ENCODE data around the gene PHC3. TPM values are rescaled to one million over a fixed set of nuclear protein-coding genes. Genes with fewer than 3 reads are reported as not detected.
A peak's percentile ranks its signal among the peaks of the same experiment; 100 is the strongest.

PHC3 gene
- total and polyA plus RNA-seq, 2 of the 13 experiments (the other 11 are each of a cell fraction or from before 2014, with no cell fraction given): 24.1 to 49.0 TPM

GRCh38 chr3:170226426-170226960 lies 45.0 kb upstream of the PHC3 start:
- Histone ChIP-seq H2AFZ (ENCODE audit: low read length) (no peak overlapping the region), H4K20me1 (ENCODE audit: insufficient read depth, low read length) (no peaks in the 10 kb centered on the region), H3K36me3 (replicated peaks in 1 of 2; ENCODE audit: control insufficient read depth in 1 of 2, insufficient read depth in 2 of 2, low read length in 2 of 2) (no peaks in the 10 kb centered on the region), H3K27me3 (ENCODE audit: control insufficient read depth in 1 of 2, insufficient read depth in 2 of 2, low read length in 2 of 2) (no peaks in the 10 kb centered on the region; a peak in 1 of 5 replicates), H3K4me1 (ENCODE audit: insufficient read depth, low read length) (peaks cover 45% of the 10 kb centered on the region), H3K79me2 (ENCODE audit: insufficient read depth, low read length) (peaks cover 59% of the 10 kb centered on the region), H3K9ac (ENCODE audit: insufficient read depth, low read depth, low read length) (no peak overlapping the region), H3K4me2 (ENCODE audit: low read depth, low read length) (no peak overlapping the region), H3K27ac (ENCODE audit: extremely low read length, insufficient read depth, low read length) (no peak overlapping the region), H3K4me3 (replicated peaks in 1 of 3; ENCODE audit: insufficient read depth in 1 of 3, low read depth in 2 of 3, low read length in 3 of 3) (no peak overlapping the region), H3K9me3 (ENCODE audit: low read length) (no peaks in the 10 kb centered on the region)
- DNase-seq (ENCODE audit: low spot score): no peak
- FAIRE-seq: no peak
- intact Hi-C loops (cut with micrococcal nuclease; ENCODE audit: unreplicated experiment): no loop called here
- TSS peak; percentile 4 for BruUV-seq (replicated peaks)
- ATAC-seq: no peak
- in situ Hi-C loops (cut with HindIII; ENCODE audit: extremely low pct_ligation_motif_present, low pct_unique_long_range_greater_than_20kb): no loop called here
- ChIA-PET CTCF (ENCODE audit: low intra/inter-chr PET ratio, low total read pairs) (no interaction called here), POLR2A (no interaction called here)
- WGBS (ENCODE audit: low lambda C conversion rate): 100% methylated on average over 1 of the region's 1 CpG
- TF ChIP-seq ZNF839 (CRISPR knock-in tag; IDR thresholded peaks at IDR 0.05; ENCODE audit: borderline replicate concordance) (no peak), RERE (CRISPR knock-in tag; IDR thresholded peaks at IDR 0.05; ENCODE audit: low read depth) (no peak), ZNF512B (CRISPR knock-in tag; IDR thresholded peaks at IDR 0.05; ENCODE audit: borderline replicate concordance) (no peak), ZNF251 (CRISPR knock-in tag; IDR thresholded peaks at IDR 0.05) (no peak), HOMEZ (CRISPR knock-in tag; IDR thresholded peaks at IDR 0.05; ENCODE audit: low read depth) (no peak), ZNF710 (CRISPR knock-in tag; IDR thresholded peaks at IDR 0.05; ENCODE audit: borderline replicate concordance) (no peak), ERF (CRISPR knock-in tag; IDR thresholded peaks at IDR 0.05) (no peak), MAFF (IDR thresholded peaks at IDR 0.05; ENCODE audit: low read depth, low read length) (no peak), MNT (IDR thresholded peaks at IDR 0.05) (no peak), NFATC3 (CRISPR knock-in tag; IDR thresholded peaks at IDR 0.05) (no peak), ZNF225 (CRISPR knock-in tag; IDR thresholded peaks at IDR 0.05) (no peak)
